ENCODE data around the gene ZNF106. TPM values are rescaled to one million over a fixed set of nuclear protein-coding genes. Genes with fewer than 3 reads are reported as not detected.

The ZNF106 gene
- total and polyA plus RNA-seq, 2 of the 4 experiments (the other 2 are of a cell fraction): 19.2 to 87.5 TPM

DNA sequence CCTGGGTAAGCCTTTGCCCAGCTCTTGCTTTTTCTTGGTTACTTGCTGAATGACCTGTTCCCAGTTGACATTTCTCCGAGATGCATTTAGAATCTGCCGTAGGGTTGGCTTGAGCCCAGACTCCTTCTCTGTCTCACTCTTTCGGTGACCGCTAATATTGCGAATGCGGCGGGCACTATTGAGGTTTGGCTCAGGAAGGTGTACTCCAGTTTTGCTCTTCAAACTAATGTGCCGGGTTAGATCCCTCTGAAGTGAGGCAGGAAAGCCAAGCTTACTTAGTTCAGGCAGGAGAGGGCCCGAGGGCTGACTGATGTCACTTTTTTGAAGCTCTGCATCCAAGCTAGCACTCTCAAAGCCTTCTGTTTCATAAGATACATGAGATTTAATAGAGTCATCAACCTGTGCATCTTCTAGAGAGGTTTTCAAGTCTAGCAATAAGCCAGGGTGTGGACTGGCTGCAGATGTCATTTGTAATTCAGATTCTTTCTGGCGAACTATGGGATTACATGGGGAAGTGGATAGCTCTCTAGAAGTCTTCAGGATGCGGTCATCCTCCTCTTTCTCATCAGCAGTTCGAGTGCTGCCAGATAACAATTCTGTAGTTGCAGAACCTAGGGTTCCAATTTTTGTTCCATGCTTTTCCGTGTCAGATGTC, 41.0 kb downstream of the ZNF106 start:
- Histone ChIP-seq H3K4me3 (ENCODE audit: insufficient read depth, low read depth, low read length) (no peak overlapping the region), H3K4me2 (ENCODE audit: low read depth, low read length) (no peak overlapping the region), H3K14ac (replicated peaks; ENCODE audit: low read depth, low read length) (no peak overlapping the region), H3K9ac (ENCODE audit: low read depth, low read length) (no peak overlapping the region), H4K91ac (ENCODE audit: insufficient read depth, low read depth, low read length) (no peak overlapping the region), H3K18ac (ENCODE audit: low read depth, low read length) (no peak overlapping the region), H3K9me3 (ENCODE audit: control insufficient read depth, insufficient read depth, low read length) (no peaks in the 10 kb centered on the region), H2BK120ac (ENCODE audit: low read depth, low read length) (no peak overlapping the region), H3K4ac (ENCODE audit: low read depth, low read length) (no peak overlapping the region), H4K8ac (ENCODE audit: low read depth in 2 of 2, low read length in 2 of 2) (no peak overlapping the region), H2AK5ac (ENCODE audit: low read depth, low read length) (no peak overlapping the region), H3K79me1 (ENCODE audit: low read depth in 1 of 2, low read length in 2 of 2) (peaks cover 14 to 37% of the 10 kb centered on the region in 2 experiments), H2BK20ac (ENCODE audit: low read depth, low read length) (no peak overlapping the region), H3K23ac (ENCODE audit: low read depth, low read length) (no peak overlapping the region), H3K4me1 (ENCODE audit: control insufficient read depth, insufficient read depth, low read length) (no peaks in the 10 kb centered on the region), H2BK15ac (ENCODE audit: low read depth, low read length) (no peak overlapping the region), H2BK5ac (ENCODE audit: low read depth, low read length, poor library complexity, severe bottlenecking) (no peak overlapping the region), H3K9me1 (ENCODE audit: insufficient read depth, low read length) (no peaks in the 10 kb centered on the region), H2AK9ac (replicated peaks; ENCODE audit: low read depth, low read length, poor library complexity) (no peak overlapping the region), H3K56ac (ENCODE audit: extremely low read depth, insufficient read depth, low read length) (no peak overlapping the region), H3K27ac (ENCODE audit: insufficient read depth, low read length) (no peak overlapping the region), H4K5ac (ENCODE audit: low read depth, low read length) (no peak overlapping the region), H3K36me3 (ENCODE audit: control insufficient read depth, insufficient read depth, low read length) (peaks cover 33% of the 10 kb centered on the region), H3K27me3 (ENCODE audit: control insufficient read depth, insufficient read depth, low read length) (no peaks in the 10 kb centered on the region), H2AFZ (replicated peaks; ENCODE audit: low read length, poor library complexity) (no peak overlapping the region), H4K20me1 (ENCODE audit: insufficient read depth, low read length) (no peaks in the 10 kb centered on the region)
- dilution Hi-C loops (cut with HindIII; ENCODE audit: low sequenced_read_pairs, unreplicated experiment) (no loop called here), intact Hi-C loops (cut with micrococcal nuclease) (loop anchor here (10.0 kb wide), 1 partner anchor 175 kb away; the partner anchor contains the start of genes GANC and TMEM87A), in situ Hi-C loops (cut with MboI; ENCODE audit: low sequenced_read_pairs) (no loop called here)
- CTCF ChIA-PET: no interaction called here
- no peak for TF ChIP-seq MAFK (IDR thresholded peaks at IDR 0.05; ENCODE audit: low read depth, low read length)
- TF ChIP-seq, protein P1, sequence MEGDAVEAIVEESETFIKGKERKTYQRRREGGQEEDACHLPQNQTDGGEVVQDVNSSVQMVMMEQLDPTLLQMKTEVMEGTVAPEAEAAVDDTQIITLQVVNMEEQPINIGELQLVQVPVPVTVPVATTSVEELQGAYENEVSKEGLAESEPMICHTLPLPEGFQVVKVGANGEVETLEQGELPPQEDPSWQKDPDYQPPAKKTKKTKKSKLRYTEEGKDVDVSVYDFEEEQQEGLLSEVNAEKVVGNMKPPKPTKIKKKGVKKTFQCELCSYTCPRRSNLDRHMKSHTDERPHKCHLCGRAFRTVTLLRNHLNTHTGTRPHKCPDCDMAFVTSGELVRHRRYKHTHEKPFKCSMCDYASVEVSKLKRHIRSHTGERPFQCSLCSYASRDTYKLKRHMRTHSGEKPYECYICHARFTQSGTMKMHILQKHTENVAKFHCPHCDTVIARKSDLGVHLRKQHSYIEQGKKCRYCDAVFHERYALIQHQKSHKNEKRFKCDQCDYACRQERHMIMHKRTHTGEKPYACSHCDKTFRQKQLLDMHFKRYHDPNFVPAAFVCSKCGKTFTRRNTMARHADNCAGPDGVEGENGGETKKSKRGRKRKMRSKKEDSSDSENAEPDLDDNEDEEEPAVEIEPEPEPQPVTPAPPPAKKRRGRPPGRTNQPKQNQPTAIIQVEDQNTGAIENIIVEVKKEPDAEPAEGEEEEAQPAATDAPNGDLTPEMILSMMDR (conservative IDR thresholded peaks at IDR 0.05; ENCODE audit: low read depth, low read length): no peak
- no peak for TF ChIP-seq SMC3 (IDR thresholded peaks at IDR 0.05; ENCODE audit: low read depth, low read length)
- TF ChIP-seq NFE2L2 (IDR thresholded peaks at IDR 0.05; ENCODE audit: low read depth, low read length): no peak
- TF ChIP-seq, protein P2, sequence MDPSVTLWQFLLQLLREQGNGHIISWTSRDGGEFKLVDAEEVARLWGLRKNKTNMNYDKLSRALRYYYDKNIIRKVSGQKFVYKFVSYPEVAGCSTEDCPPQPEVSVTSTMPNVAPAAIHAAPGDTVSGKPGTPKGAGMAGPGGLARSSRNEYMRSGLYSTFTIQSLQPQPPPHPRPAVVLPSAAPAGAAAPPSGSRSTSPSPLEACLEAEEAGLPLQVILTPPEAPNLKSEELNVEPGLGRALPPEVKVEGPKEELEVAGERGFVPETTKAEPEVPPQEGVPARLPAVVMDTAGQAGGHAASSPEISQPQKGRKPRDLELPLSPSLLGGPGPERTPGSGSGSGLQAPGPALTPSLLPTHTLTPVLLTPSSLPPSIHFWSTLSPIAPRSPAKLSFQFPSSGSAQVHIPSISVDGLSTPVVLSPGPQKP (IDR thresholded peaks at IDR 0.05; ENCODE audit: borderline replicate concordance, low read depth, low read length): no peak
- TF ChIP-seq, protein P3, sequence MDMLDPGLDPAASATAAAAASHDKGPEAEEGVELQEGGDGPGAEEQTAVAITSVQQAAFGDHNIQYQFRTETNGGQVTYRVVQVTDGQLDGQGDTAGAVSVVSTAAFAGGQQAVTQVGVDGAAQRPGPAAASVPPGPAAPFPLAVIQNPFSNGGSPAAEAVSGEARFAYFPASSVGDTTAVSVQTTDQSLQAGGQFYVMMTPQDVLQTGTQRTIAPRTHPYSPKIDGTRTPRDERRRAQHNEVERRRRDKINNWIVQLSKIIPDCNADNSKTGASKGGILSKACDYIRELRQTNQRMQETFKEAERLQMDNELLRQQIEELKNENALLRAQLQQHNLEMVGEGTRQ (IDR thresholded peaks at IDR 0.05; ENCODE audit: low read depth, low read length): no peak
- TF ChIP-seq POLR2A (IDR thresholded peaks at IDR 0.05; ENCODE audit: low read depth, low read length): no peak
- TF ChIP-seq FOS (IDR thresholded peaks at IDR 0.05; ENCODE audit: low read depth, low read length): no peak
- TF ChIP-seq MXI1 (IDR thresholded peaks at IDR 0.05; ENCODE audit: borderline replicate concordance, low read depth, low read length): no peak
- no peak for TF ChIP-seq RAD21 (IDR thresholded peaks at IDR 0.05; ENCODE audit: low read length)
- no peak for TF ChIP-seq RFX5 (IDR thresholded peaks at IDR 0.05; ENCODE audit: low read depth, low read length)
- no peak for TF ChIP-seq BHLHE40 (IDR thresholded peaks at IDR 0.05; ENCODE audit: low read depth, low read length)
- no peak for TF ChIP-seq RCOR1 (IDR thresholded peaks at IDR 0.05; ENCODE audit: insufficient replicate concordance, low read length)
- TF ChIP-seq MAZ (IDR thresholded peaks at IDR 0.05; ENCODE audit: borderline replicate concordance, low read depth, low read length): no peak
- no peak for TF ChIP-seq CEBPB (IDR thresholded peaks at IDR 0.05; ENCODE audit: low read depth, low read length)
- TF ChIP-seq CHD1 (IDR thresholded peaks at IDR 0.05; ENCODE audit: low read depth, low read length): no peak
- POLR2A ChIA-PET (ENCODE audit: unreplicated experiment): no interaction called here
- WGBS, 2 experiments (ENCODE audit: extremely low coverage in 2 of 2, insufficient read length in 1 of 2): 97% methylated on average over 10 of the region's 13 CpGs; no CpG with 5 or more reads in 1 of the 2 experiments
- ATAC-seq (ENCODE audit: low read depth) (no peak), DNase-seq (no peak)
- no TSS peak for BruUV-seq (replicated peaks)
